ENCODE data around the gene CYP3A5.
"Not testable (repeated sequence)": the region's sequence is repeated elsewhere in the genome, so short reads cannot be mapped to it uniquely, and the experiment has no call there.

The CYP3A5 gene

GRCh38 chr7:99694201-99694911 lies 14.6 kb upstream of the CYP3A5 start:
- no peak for DNase-seq (ENCODE audit: low spot score)
- Mint-ChIP-seq H3K4me3 (no peak overlapping the region), H3K4me1 (ENCODE audit: low read depth) (no peaks in the 10 kb centered on the region), H3K36me3 (ENCODE audit: low read depth) (no peaks in the 10 kb centered on the region), H3K27me3 (ENCODE audit: low read depth) (no peaks in the 10 kb centered on the region), H3K27ac (no peak overlapping the region), H3K9me3 (no peaks in the 10 kb centered on the region)

GRCh38 chr7:99693427-99694200 lies 13.8 kb upstream of the CYP3A5 start:
- no peak overlapping the region for H3K4me3 Mint-ChIP-seq
- H3K9me3 Mint-ChIP-seq = peaks cover 5% of the 10 kb centered on the region
- H3K27ac Mint-ChIP-seq = no peak overlapping the region
- no peaks in the 10 kb centered on the region for H3K4me1 Mint-ChIP-seq (ENCODE audit: low read depth)
- H3K27me3 Mint-ChIP-seq (ENCODE audit: low read depth) = no peaks in the 10 kb centered on the region
- no peak for DNase-seq (ENCODE audit: low spot score)
- no peaks in the 10 kb centered on the region for H3K36me3 Mint-ChIP-seq (ENCODE audit: low read depth)

DNA sequence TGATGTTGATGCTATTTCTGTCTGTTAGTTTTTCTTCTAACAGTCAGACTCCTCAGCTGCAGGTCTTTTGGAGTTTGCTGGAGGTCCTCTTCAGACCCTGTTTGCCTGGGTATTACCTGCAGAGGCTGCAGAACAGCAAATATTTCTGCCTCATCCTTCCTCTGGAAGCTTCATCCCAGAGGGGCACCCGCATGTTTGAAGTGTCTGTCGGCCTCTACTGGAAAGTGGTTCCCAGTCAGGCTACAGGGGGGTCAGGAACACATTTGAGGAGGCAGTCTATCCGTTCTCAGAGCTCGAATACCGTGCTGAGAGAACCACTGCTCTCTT lies 13.3 kb upstream of the CYP3A5 start:
- no peaks in the 10 kb centered on the region for H3K36me3 Mint-ChIP-seq (ENCODE audit: low read depth)
- H3K4me3 Mint-ChIP-seq = no peak overlapping the region
- H3K27ac Mint-ChIP-seq = no peak overlapping the region
- peaks cover 7% of the 10 kb centered on the region for H3K9me3 Mint-ChIP-seq
- H3K4me1 Mint-ChIP-seq (ENCODE audit: low read depth) = no peaks in the 10 kb centered on the region
- no peak for DNase-seq (ENCODE audit: low spot score)
- H3K27me3 Mint-ChIP-seq (ENCODE audit: low read depth) = peaks cover 2% of the 10 kb centered on the region

DNA sequence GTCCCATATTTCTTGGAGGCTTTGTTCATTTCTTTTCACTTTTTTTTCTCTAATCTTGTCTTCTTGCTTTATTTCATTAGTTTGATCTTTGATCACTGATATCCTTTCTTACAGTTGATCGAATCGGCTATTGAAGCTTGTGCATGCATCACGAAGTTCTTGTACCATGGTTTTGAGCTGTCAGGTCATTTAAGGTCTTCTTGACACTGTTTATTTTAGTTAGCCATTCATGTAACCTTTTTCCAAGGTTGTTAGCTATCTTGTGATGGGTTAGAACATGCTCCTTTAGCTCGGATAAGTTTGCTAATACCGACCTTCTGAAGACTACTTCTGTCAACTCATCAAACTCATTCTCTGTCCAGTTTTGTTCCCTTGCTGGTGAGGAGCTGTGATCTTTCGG lies 12.8 kb upstream of the CYP3A5 start:
- not testable (repeated sequence) for H3K27ac Mint-ChIP-seq; H3K36me3 Mint-ChIP-seq (ENCODE audit: low read depth); H3K27me3 Mint-ChIP-seq (ENCODE audit: low read depth); H3K4me1 Mint-ChIP-seq (ENCODE audit: low read depth); H3K9me3 Mint-ChIP-seq; H3K4me3 Mint-ChIP-seq; DNase-seq (ENCODE audit: low spot score)

DNA sequence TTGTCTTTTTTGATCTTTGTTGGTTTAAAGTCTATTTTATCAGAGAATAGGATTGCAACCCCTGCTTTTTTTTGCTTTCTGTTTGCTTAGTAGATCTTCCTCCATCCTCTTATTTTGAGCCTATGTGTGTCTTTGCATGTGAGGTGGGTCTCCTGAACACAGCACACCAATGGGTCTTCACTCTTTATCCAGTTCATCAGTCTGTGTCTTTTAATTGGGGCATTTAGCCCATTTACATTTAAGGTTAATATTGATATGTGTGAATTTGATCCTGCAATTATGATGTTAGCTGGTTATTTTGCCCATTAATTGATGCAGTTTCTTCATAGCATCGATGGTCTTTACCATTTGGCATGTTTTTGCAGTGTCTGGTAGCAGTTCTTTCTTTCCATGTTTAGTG lies 11.9 kb upstream of the CYP3A5 start:
- not testable (repeated sequence) for DNase-seq (ENCODE audit: low spot score); H3K27ac Mint-ChIP-seq; H3K36me3 Mint-ChIP-seq (ENCODE audit: low read depth); H3K27me3 Mint-ChIP-seq (ENCODE audit: low read depth); H3K4me3 Mint-ChIP-seq; H3K4me1 Mint-ChIP-seq (ENCODE audit: low read depth)
- H3K9me3 Mint-ChIP-seq = peaks cover 12% of the 10 kb centered on the region

DNA sequence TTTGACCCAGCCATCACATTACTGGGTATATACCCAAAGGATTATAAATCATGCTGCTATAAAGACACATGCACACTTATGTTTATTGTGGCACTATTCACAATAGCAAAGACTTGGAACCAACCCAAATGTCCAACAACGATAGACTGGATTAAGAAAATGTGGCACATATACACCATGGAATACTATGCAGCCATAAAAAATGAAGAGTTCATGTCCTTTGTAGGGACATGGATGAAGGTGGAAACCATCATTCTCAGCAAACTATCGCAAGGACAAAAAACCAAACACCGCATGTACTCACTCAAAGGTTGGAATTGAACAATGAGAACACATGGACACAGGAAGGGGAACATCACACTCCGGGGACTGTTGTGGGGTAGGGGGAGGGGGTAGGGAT lies 11.1 kb upstream of the CYP3A5 start:
- peaks cover 12% of the 10 kb centered on the region for H3K9me3 Mint-ChIP-seq
- not testable (repeated sequence) for H3K36me3 Mint-ChIP-seq (ENCODE audit: low read depth); DNase-seq (ENCODE audit: low spot score); H3K4me3 Mint-ChIP-seq; H3K4me1 Mint-ChIP-seq (ENCODE audit: low read depth); H3K27ac Mint-ChIP-seq; H3K27me3 Mint-ChIP-seq (ENCODE audit: low read depth)

GRCh38 chr7:99685871-99686608 lies 6.2 kb upstream of the CYP3A5 start:
- not testable (repeated sequence) for H3K4me1 Mint-ChIP-seq (ENCODE audit: low read depth); DNase-seq (ENCODE audit: low spot score); H3K4me3 Mint-ChIP-seq; H3K27me3 Mint-ChIP-seq (ENCODE audit: low read depth); H3K36me3 Mint-ChIP-seq (ENCODE audit: low read depth); H3K27ac Mint-ChIP-seq
- peaks cover 16% of the 10 kb centered on the region for H3K9me3 Mint-ChIP-seq

- Mint-ChIP-seq H3K4me1 (ENCODE audit: low read depth) (no peaks in the 10 kb centered on the region), H3K4me3 (no peak overlapping the region), H3K36me3 (ENCODE audit: low read depth) (peaks cover 6% of the 10 kb centered on the region), H3K9me3 (peaks cover 16% of the 10 kb centered on the region), H3K27me3 (ENCODE audit: low read depth) (peaks cover 5% of the 10 kb centered on the region), H3K27ac (no peak overlapping the region)
- no peak for DNase-seq (ENCODE audit: low spot score)
Observed at GRCh38 chr7:99685129-99685758, 5.4 kb upstream of the CYP3A5 start.

GRCh38 chr7:99679032-99679399 lies 780 bp downstream of the CYP3A5 start:
- Mint-ChIP-seq H3K27ac (no peak overlapping the region), H3K9me3 (peaks cover 4% of the 10 kb centered on the region), H3K4me1 (ENCODE audit: low read depth) (peaks cover 12% of the 10 kb centered on the region), H3K4me3 (no peak overlapping the region), H3K27me3 (ENCODE audit: low read depth) (no peaks in the 10 kb centered on the region), H3K36me3 (ENCODE audit: low read depth) (peaks cover 6% of the 10 kb centered on the region)
- no peak for DNase-seq (ENCODE audit: low spot score)

GRCh38 chr7:99677648-99678045 lies 2.1 kb downstream of the CYP3A5 start:
- Mint-ChIP-seq H3K4me1 (ENCODE audit: low read depth) (peaks cover 12% of the 10 kb centered on the region), H3K27me3 (ENCODE audit: low read depth) (no peaks in the 10 kb centered on the region), H3K4me3 (no peak overlapping the region), H3K27ac (no peak overlapping the region), H3K9me3 (no peaks in the 10 kb centered on the region), H3K36me3 (ENCODE audit: low read depth) (peaks cover 3% of the 10 kb centered on the region)
- no peak for DNase-seq (ENCODE audit: low spot score)

- no peak for DNase-seq (ENCODE audit: low spot score)
- peaks cover 12% of the 10 kb centered on the region for H3K4me1 Mint-ChIP-seq (ENCODE audit: low read depth)
- no peaks in the 10 kb centered on the region for H3K27me3 Mint-ChIP-seq (ENCODE audit: low read depth)
- H3K4me3 Mint-ChIP-seq = no peak overlapping the region
- no peak overlapping the region for H3K27ac Mint-ChIP-seq
- no peaks in the 10 kb centered on the region for H3K9me3 Mint-ChIP-seq
- H3K36me3 Mint-ChIP-seq (ENCODE audit: low read depth) = peaks cover 3% of the 10 kb centered on the region
Observed at GRCh38 chr7:99677013-99677647, 2.7 kb downstream of the CYP3A5 start.

DNA sequence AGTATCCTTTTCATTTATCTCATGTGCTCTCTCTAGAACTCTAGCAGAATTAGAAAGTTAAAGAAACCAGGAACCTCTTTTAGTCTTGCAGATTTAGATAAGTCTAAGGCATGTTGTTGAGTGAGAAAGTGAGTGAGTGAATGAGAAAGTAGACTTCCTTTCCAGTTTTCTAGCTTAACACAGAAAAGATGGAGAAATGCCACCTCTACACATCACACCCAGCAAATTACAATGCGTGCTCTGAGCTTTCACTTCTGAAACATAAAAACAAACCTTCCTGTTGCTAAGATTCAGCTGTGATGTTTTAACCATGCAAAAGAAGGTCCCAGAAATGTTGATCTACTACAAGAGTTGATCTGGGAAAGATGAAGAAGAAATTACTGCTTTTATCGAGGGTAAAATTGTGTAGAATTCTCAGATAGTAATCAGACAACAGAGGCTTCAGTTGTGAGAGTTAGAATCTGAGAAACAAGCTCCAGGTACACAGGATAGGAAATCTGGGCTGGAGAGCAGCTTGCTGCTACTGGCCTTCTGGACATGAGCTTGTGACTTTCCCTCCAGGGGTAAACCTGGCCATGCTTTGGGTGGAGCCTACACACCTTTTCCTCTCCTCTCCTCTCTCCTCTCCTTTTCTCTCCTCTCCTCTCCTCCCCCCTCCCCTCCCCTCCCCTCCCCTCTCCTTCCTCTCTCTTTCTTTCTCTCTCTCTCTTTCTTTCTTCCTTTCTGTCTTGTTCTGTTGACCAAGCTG lies 4.6 kb downstream of the CYP3A5 start:
- no peaks in the 10 kb centered on the region for H3K9me3 Mint-ChIP-seq
- no peaks in the 10 kb centered on the region for H3K27me3 Mint-ChIP-seq (ENCODE audit: low read depth)
- H3K4me1 Mint-ChIP-seq (ENCODE audit: low read depth) = peaks cover 12% of the 10 kb centered on the region
- H3K4me3 Mint-ChIP-seq = peak overlapping the region; percentile 17
- no peak for DNase-seq (ENCODE audit: low spot score)
- H3K36me3 Mint-ChIP-seq (ENCODE audit: low read depth) = no peaks in the 10 kb centered on the region
- H3K27ac Mint-ChIP-seq = peak overlapping the region; percentile 70

DNA sequence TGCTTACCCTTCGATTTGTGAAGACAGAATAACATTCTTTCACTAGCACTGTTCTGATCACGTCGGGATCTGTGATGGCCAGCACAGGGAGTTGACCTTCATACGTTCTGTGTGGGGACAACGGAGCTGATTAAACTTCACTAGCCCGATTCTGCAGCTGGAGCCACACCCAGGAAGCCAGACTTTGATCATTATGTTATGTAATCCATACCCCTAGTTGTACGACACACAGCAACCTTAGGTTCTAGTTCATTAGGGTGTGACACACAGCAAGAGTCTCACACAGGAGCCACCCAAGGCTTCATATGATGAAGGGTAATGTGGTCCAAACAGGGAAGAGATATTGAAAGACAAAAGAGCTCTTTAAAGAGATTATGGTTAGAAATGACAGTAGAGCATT lies 7.2 kb downstream of the CYP3A5 start:
- no peak overlapping the region for H3K4me3 Mint-ChIP-seq
- peaks cover 12% of the 10 kb centered on the region for H3K4me1 Mint-ChIP-seq (ENCODE audit: low read depth)
- no peaks in the 10 kb centered on the region for H3K27me3 Mint-ChIP-seq (ENCODE audit: low read depth)
- H3K9me3 Mint-ChIP-seq = no peaks in the 10 kb centered on the region
- H3K36me3 Mint-ChIP-seq (ENCODE audit: low read depth) = peaks cover 4% of the 10 kb centered on the region
- DNase-seq (ENCODE audit: low spot score) = no peak
- H3K27ac Mint-ChIP-seq = no peak overlapping the region

Measured in T-helper 2 cell treated with Interferon-gamma antibody and Interleukin-4, amounts not matched to agents 5 μg/mL and 100 μg/mL, for 36 hours (primary cell).